GM06990 (cell line): ENCODE results near the gene SOAT2.

Experiments used
- DNase-seq: peaks from one replicate; pipeline ENCODE4 v3.0.0-alpha.2; 2011; ENCODE audit not compliant: insufficient read length; ENCODE audit errors: extremely low read depth
- H3K27me3 ChIP-seq: replicated peaks from 2 replicates; pipeline ENCODE4 v1.6.0; 2011; ENCODE audit warnings: low read length; ENCODE audit not compliant: control insufficient read depth, insufficient read depth
- H3K36me3 ChIP-seq: 2 replicates; pipeline ENCODE4 v1.5.1; 2011; ENCODE audit warnings: low read length; ENCODE audit not compliant: control insufficient read depth, insufficient read depth
- H3K4me3 ChIP-seq: replicated peaks from 2 replicates; pipeline ENCODE4 v1.5.1; 2011; ENCODE audit warnings: low read depth, mild to moderate bottlenecking, control low read depth, low read length
- CTCF ChIP-seq: IDR thresholded peaks from 2 replicates; pipeline ENCODE4 v1.5.1; 2011; ENCODE audit warnings: low read length, control low read depth, mild to moderate bottlenecking, inconsistent platforms; ENCODE audit not compliant: insufficient read depth, poor library complexity, severe bottlenecking

Gene SOAT2

GRCh38 chr12:53115112-53115890, 12.0 kb downstream of the SOAT2 start:
- Histone ChIP-seq H3K27me3 (no peaks in the 10 kb centered on the region), H3K36me3 (no peaks in the 10 kb centered on the region), H3K4me3 (no peak overlapping the region)
- no peak for TF ChIP-seq CTCF
- no peak for DNase-seq

GRCh38 chr12:53115891-53116648, 12.8 kb downstream of the SOAT2 start:
- no peaks in the 10 kb centered on the region for H3K36me3 ChIP-seq
- no peak overlapping the region for H3K4me3 ChIP-seq
- TF ChIP-seq CTCF: no peak
- no peaks in the 10 kb centered on the region for H3K27me3 ChIP-seq
- DNase-seq: no peak

- TF ChIP-seq CTCF: no peak
- DNase-seq: no peak
- Histone ChIP-seq H3K27me3 (no peaks in the 10 kb centered on the region), H3K36me3 (no peaks in the 10 kb centered on the region), H3K4me3 (no peak overlapping the region)
Observed at GRCh38 chr12:53118751-53119300, 15.5 kb downstream of the SOAT2 start.

DNA sequence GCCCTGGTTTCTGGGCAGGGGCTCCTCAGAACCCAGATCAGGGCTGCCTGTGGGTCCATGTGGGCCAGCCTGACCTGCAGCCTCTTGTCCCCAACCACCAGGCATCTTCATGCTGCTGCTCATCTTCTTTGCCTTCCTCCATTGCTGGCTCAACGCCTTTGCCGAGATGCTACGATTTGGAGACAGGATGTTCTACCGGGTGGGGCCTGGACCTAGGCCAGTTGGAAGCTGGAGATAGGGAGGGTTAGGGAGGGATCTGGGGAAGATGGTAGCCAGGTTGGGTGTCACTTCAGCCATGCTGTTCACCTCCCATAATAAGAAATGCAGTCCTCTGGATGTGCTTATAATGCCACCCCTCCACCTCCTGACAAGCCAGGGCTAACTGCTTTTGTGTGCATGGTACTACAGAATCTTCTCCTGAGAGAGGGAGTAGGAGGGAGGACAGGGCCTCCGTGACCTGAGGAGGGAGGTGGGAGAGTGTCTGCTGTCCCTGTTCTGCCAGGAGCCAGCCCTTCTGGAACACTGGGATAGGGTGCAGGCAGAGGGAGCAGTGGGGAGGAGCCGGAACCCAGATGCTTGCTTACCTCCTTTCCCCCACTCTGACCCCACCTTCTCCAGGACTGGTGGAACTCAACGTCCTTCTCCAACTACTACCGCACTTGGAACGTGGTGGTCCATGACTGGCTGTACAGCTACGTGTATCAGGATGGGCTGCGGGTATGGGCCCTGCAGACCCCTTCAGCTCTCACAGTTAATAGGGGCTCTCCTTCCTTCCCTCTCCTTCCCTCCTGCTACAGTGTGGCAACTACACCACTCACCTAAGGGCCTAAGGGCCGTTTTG, 17.6 kb downstream of the SOAT2 start:
- Histone ChIP-seq H3K36me3 (no peaks in the 10 kb centered on the region), H3K4me3 (no peak overlapping the region), H3K27me3 (no peaks in the 10 kb centered on the region)
- no peak for TF ChIP-seq CTCF
- DNase-seq: no peak

- Histone ChIP-seq H3K36me3 (no peaks in the 10 kb centered on the region), H3K27me3 (no peaks in the 10 kb centered on the region), H3K4me3 (no peak overlapping the region)
- DNase-seq: no peak
- TF ChIP-seq CTCF: no peak
Observed at GRCh38 chr12:53122961-53123468, 19.7 kb downstream of the SOAT2 start.
